H9 (cell line): ENCODE measurements around the gene GRB2. TPM values are rescaled to one million over a fixed set of nuclear protein-coding genes. Genes with fewer than 3 reads are reported as not detected.

ENCODE experiments used
- DNase-seq: peaks from one replicate; pipeline ENCODE4 v3.0.0-alpha.2; 2017
- H2AFZ ChIP-seq: one replicate; pipeline ENCODE4 v1.6.1; 2013; ENCODE audit warnings: mild to moderate bottlenecking, low read length, control low read depth, moderate library complexity
- H2AK5ac ChIP-seq: 2 replicates; pipeline ENCODE4 v1.6.1; 2013; ENCODE audit warnings: low read length, control low read depth, mixed read lengths; ENCODE audit not compliant: insufficient read length
- H2BK120ac ChIP-seq: one replicate; pipeline ENCODE4 v1.6.1; 2013; ENCODE audit warnings: low read depth, mild to moderate bottlenecking, low read length, control low read depth, inconsistent platforms; ENCODE audit not compliant: poor library complexity, severe bottlenecking
- H2BK12ac ChIP-seq: 2 replicates; pipeline ENCODE4 v1.6.1; 2013; ENCODE audit warnings: low read length, control low read depth, mixed read lengths, low read depth; ENCODE audit not compliant: insufficient read length
- H2BK15ac ChIP-seq: 2 replicates; pipeline ENCODE4 v1.6.1; 2013; ENCODE audit warnings: low read depth, low read length, control low read depth
- H2BK20ac ChIP-seq: one replicate; pipeline ENCODE4 v1.6.1; 2013; ENCODE audit warnings: low read depth, mild to moderate bottlenecking, low read length, control low read depth, inconsistent platforms; ENCODE audit not compliant: poor library complexity, severe bottlenecking
- H2BK5ac ChIP-seq: 2 replicates; pipeline ENCODE4 v1.6.1; 2013; ENCODE audit warnings: low read length, control low read depth, mixed read lengths; ENCODE audit not compliant: insufficient read length
- H3K14ac ChIP-seq: 2 replicates; pipeline ENCODE4 v1.6.1; 2013; ENCODE audit warnings: low read length, control low read depth; ENCODE audit not compliant: insufficient read depth
- H3K18ac ChIP-seq: 2 replicates; pipeline ENCODE4 v1.6.1; 2013; ENCODE audit warnings: low read depth, mild to moderate bottlenecking, mixed read lengths, low read length, control low read depth; ENCODE audit not compliant: insufficient read length
- H3K23ac ChIP-seq: 2 replicates; pipeline ENCODE4 v1.6.1; 2013; ENCODE audit warnings: low read length, control low read depth, mixed read lengths, low read depth; ENCODE audit not compliant: insufficient read length
- H3K23me2 ChIP-seq: 2 replicates; pipeline ENCODE4 v1.6.1; 2013; ENCODE audit warnings: low read depth, mild to moderate bottlenecking, mixed read lengths, low read length, control low read depth; ENCODE audit not compliant: insufficient read length, poor library complexity, severe bottlenecking
- H3K27ac ChIP-seq: 2 replicates; pipeline ENCODE4 v1.5.1; 2013; ENCODE audit warnings: low read length, control low read depth, mixed read lengths, low read depth; ENCODE audit not compliant: insufficient read length
- H3K27me3 ChIP-seq: 2 replicates; pipeline ENCODE4 v1.6.1; 2013; ENCODE audit warnings: low read length, control low read depth, inconsistent platforms; ENCODE audit not compliant: insufficient read depth
- H3K4ac ChIP-seq: 2 replicates; pipeline ENCODE4 v1.6.1; 2013; ENCODE audit warnings: low read depth, mild to moderate bottlenecking, control low read depth, inconsistent platforms, low read length, moderate library complexity
- H3K4me1 ChIP-seq: 2 replicates; pipeline ENCODE4 v1.6.1; 2013; ENCODE audit warnings: low read length, control low read depth, inconsistent platforms; ENCODE audit not compliant: insufficient read depth
- H3K4me2 ChIP-seq: 2 replicates; pipeline ENCODE4 v1.6.1; 2013; ENCODE audit warnings: low read length, control low read depth, mixed read lengths; ENCODE audit not compliant: insufficient read length, insufficient read depth
- H3K56ac ChIP-seq: 2 replicates; pipeline ENCODE4 v1.6.1; 2013; ENCODE audit warnings: low read depth, mild to moderate bottlenecking, mixed read lengths, low read length, control low read depth; ENCODE audit not compliant: insufficient read length
- H3K79me1 ChIP-seq: 2 replicates; pipeline ENCODE4 v1.6.1; 2013; ENCODE audit warnings: low read depth, mild to moderate bottlenecking, moderate library complexity, low read length, control low read depth, inconsistent platforms; ENCODE audit not compliant: insufficient read depth, poor library complexity, severe bottlenecking
- H3K79me2 ChIP-seq: 2 replicates; pipeline ENCODE4 v1.6.1; 2013; ENCODE audit warnings: low read length, control low read depth, inconsistent platforms; ENCODE audit not compliant: insufficient read depth
- H3K9ac ChIP-seq: 2 replicates; pipeline ENCODE4 v1.6.1; 2013; ENCODE audit warnings: low read length, control low read depth, mixed read lengths; ENCODE audit not compliant: insufficient read length; ENCODE audit errors: extremely low read depth
- H3K9me3 ChIP-seq: one replicate; pipeline ENCODE4 v1.6.1; 2013; ENCODE audit warnings: low read depth, low read length, inconsistent platforms; ENCODE audit not compliant: control insufficient read depth
- H3T11ph ChIP-seq: one replicate; pipeline ENCODE4 v1.6.1; 2013; ENCODE audit warnings: mild to moderate bottlenecking, low read length, control low read depth, inconsistent platforms
- H4K20me1 ChIP-seq: one replicate; pipeline ENCODE4 v1.6.1; 2013; ENCODE audit not compliant: control insufficient read depth, insufficient read length, insufficient read depth
- H4K5ac ChIP-seq: 2 replicates; pipeline ENCODE4 v1.6.1; 2013; ENCODE audit warnings: low read depth, mild to moderate bottlenecking, mixed read lengths, low read length, control low read depth; ENCODE audit not compliant: insufficient read length
- H4K8ac ChIP-seq: replicated peaks from 2 replicates; pipeline ENCODE4 v1.6.1; 2013; ENCODE audit warnings: low read length, control low read depth, mixed read lengths, low read depth; ENCODE audit not compliant: insufficient read length
- H4K91ac ChIP-seq: 2 replicates; pipeline ENCODE4 v1.6.1; 2013; ENCODE audit warnings: low read depth, mild to moderate bottlenecking, moderate library complexity, mixed read lengths, low read length, control low read depth; ENCODE audit not compliant: insufficient read length
- H3K27ac Mint-ChIP-seq, 3 experiments: 2 replicates in 2 of 3; 3 replicates in 1 of 3; pipeline ENCODE4 v1.8.0; 2020 to 2021; ENCODE audit warnings: mixed read lengths in 3 of 3, mild to moderate bottlenecking in 1 of 3, moderate library complexity in 1 of 3
- H3K27me3 Mint-ChIP-seq: 2 replicates; pipeline ENCODE4 v1.8.0; 2021; ENCODE audit warnings: low read depth, mild to moderate bottlenecking, moderate library complexity, mixed read lengths
- H3K36me3 Mint-ChIP-seq, 3 experiments: 2 replicates in 2 of 3; 3 replicates in 1 of 3; pipeline ENCODE4 v1.8.0; 2020 to 2021; ENCODE audit warnings: low read depth in 3 of 3, mixed read lengths in 3 of 3; ENCODE audit not compliant: insufficient read depth in 1 of 3
- H3K4me1 Mint-ChIP-seq, 2 experiments: 2 replicates each; pipeline ENCODE4 v1.8.0; 2020; ENCODE audit warnings: mixed read lengths in 2 of 2
- H3K4me3 Mint-ChIP-seq, 2 experiments: 2 replicates in 1 of 2; 3 replicates in 1 of 2; pipeline ENCODE4 v1.8.0; 2020 to 2021; ENCODE audit warnings: mild to moderate bottlenecking in 2 of 2, mixed read lengths in 2 of 2, moderate library complexity in 1 of 2
- H3K9me3 Mint-ChIP-seq, 2 experiments: 2 replicates in 1 of 2; 3 replicates in 1 of 2; pipeline ENCODE4 v1.8.0; 2020; ENCODE audit warnings: mild to moderate bottlenecking in 2 of 2, mixed read lengths in 2 of 2, moderate library complexity in 1 of 2
- CTCF ChIP-seq: fragments of 200-600 bp; sonication (generic); conservative IDR thresholded peaks from 3 replicates; pipeline ENCODE4 v1.8.0; 2021; ENCODE audit warnings: antibody characterized with exemption, mild to moderate bottlenecking
- WGBS: extraction: QIAGEN DNeasy Blood & Tissue Kit; methylation state at CpG from one replicate; pipeline ENCODE4 v1.1.7; 2013; ENCODE audit warnings: missing lambda C conversion rate, low lambda C conversion rate, mixed read lengths; ENCODE audit not compliant: insufficient read length; ENCODE audit errors: extremely low coverage; 5-methylcytosine and 5-hydroxymethylcytosine counted together
- total RNA-seq: library from RNA; stranded (reverse); gene quantifications from 2 replicates; pipeline ENCODE4 v1.2.1, GENCODE V29; 2021

GRB2 gene
- total RNA-seq, 1 experiment from 2014 or later = 91.7 TPM

- H2BK120ac ChIP-seq = no peak overlapping the region
- H2BK20ac ChIP-seq = no peak overlapping the region
- no peak overlapping the region for H3K14ac ChIP-seq
- H3K4me3 Mint-ChIP-seq = no peak overlapping the region
- H3T11ph ChIP-seq = no peak overlapping the region
- no peaks in the 10 kb centered on the region for H3K79me1 ChIP-seq
- H3K9ac ChIP-seq = no peak overlapping the region
- no peak overlapping the region for H2AK5ac ChIP-seq
- no peaks in the 10 kb centered on the region; the same call in 1 of the 2 replicates for H3K27me3 ChIP-seq
- no peaks in the 10 kb centered on the region for H3K27me3 Mint-ChIP-seq
- no peak overlapping the region for H4K8ac ChIP-seq
- no peak overlapping the region for H2BK5ac ChIP-seq
- DNase-seq = no peak
- no peaks in the 10 kb centered on the region for H3K4me1 ChIP-seq
- H3K56ac ChIP-seq = no peak overlapping the region
- H4K5ac ChIP-seq = no peak overlapping the region
- H3K9me3 Mint-ChIP-seq = no peaks in the 10 kb centered on the region
- no peak overlapping the region for H3K4ac ChIP-seq
- H3K18ac ChIP-seq = no peak overlapping the region
- no peak overlapping the region for H3K4me2 ChIP-seq
- H3K27ac Mint-ChIP-seq = no peak overlapping the region
- H3K9me3 ChIP-seq = no peaks in the 10 kb centered on the region
- peaks cover 21 to 49% (median 35%) of the 10 kb centered on the region in 3 experiments; a peak in 6 of 7 replicates for H3K36me3 Mint-ChIP-seq
- H4K20me1 ChIP-seq = no peaks in the 10 kb centered on the region
- H2BK15ac ChIP-seq = no peak overlapping the region
- no peak overlapping the region for H4K91ac ChIP-seq
- H3K27ac ChIP-seq = no peak overlapping the region
- no peak for TF ChIP-seq CTCF
- no peak overlapping the region for H2AFZ ChIP-seq
- H3K4me1 Mint-ChIP-seq = peaks cover 12 to 16% of the 10 kb centered on the region in 2 experiments
- H2BK12ac ChIP-seq = no peak overlapping the region
- no peaks in the 10 kb centered on the region for H3K79me2 ChIP-seq
- no CpG with 5 or more reads among the region's 20 CpGs for WGBS
- no peaks in the 10 kb centered on the region for H3K23me2 ChIP-seq
- H3K23ac ChIP-seq = no peak overlapping the region
These were observed 85.4 kb downstream of the GRB2 start for GRCh38 chr17:75319904-75320691.
